HK-2 (cell line): ENCODE measurements around the gene SLC27A6.

Source experiments
- DNase-seq: peaks from one replicate; pipeline ENCODE4 v3.0.0-alpha.2; 2018; ENCODE audit not compliant: unreplicated experiment

Gene SLC27A6

DNA sequence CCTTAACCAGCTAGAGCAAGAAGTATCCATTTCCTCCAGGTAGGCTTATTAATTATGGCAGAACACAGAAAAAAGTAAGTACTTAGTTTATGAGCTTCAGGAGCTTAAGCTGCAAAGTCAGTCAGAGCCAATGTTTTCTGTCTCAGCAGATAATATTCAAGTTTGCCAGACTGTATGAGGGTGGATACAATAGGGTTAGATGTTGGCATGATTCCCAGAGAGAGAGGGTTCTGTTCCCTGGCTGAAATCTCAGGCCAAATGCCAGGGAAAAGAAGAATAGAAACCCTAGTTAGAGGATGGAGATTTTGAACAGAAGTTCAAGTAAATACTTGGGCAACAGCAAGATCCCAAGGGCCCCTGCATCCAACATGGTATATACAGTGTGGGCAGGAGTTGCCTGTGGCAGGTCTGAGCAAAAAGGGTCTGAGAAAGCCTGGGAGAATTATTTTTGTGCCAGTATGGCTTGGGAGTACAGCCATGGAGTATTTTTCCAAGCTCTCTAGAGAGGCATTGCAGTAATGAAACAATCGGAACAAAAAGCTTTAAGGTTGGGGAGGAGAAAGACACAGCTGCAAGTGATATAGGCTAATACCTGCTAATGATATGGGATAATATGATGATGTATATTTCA, 98.3 kb downstream of the SLC27A6 start:
- no peak for DNase-seq

DNA sequence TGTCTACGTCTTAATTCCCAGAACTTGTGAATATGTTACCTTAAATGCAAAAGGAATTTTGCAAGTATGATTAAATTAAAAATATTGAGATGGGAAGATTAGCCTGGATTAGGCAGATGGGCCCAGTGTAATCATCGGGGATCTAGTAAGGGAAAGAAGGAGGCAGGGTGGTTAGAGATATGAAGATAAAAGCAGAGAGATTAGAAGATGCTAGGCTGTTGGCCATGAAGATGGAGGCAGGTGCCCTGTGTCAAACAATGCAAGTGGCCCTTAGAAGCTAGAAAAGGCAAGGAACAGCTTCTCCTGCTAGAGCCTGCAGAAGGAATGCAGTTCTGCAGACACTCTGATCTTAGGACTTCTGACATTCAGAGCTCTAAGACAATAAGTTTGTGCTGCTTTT, 100.4 kb downstream of the SLC27A6 start:
- no peak for DNase-seq

DNA sequence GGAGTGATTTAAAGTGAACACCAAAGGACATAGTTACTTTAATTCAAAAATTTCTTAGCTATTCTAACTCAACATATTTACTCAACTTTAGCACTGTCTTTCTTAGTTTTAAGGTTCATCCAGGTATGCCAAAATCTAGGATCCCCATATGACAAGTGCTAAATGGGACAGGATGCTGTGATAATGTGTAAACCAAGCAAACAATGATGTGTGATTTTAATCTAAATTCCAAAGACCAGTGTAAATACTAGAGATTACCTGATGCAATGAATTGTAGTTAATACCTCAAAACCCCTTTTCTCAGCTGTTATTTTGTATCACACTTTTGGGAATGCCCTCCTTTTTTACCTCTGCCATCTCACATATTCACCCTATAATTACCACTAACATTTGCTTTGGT, 102.5 kb downstream of the SLC27A6 start:
- DNase-seq = no peak

DNA sequence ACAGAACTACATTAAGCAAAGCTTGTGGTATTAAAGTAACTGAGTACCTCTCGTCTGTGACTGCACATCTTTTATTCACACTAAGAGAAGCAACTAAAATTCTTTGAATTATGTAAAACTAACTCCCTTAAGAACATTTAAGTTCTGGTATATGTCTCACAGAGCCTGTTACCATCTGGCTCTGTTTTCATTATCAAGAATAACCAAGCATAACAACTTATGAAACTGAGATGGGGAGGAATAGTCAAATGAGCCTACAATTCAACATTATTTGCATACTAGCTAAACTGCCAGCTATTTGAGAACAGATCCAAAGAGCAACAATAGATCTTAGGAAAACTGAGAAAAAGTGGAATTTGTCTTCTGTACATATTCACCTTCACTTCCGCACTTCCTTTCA, 104.0 kb downstream of the SLC27A6 start:
- no peak for DNase-seq

DNA sequence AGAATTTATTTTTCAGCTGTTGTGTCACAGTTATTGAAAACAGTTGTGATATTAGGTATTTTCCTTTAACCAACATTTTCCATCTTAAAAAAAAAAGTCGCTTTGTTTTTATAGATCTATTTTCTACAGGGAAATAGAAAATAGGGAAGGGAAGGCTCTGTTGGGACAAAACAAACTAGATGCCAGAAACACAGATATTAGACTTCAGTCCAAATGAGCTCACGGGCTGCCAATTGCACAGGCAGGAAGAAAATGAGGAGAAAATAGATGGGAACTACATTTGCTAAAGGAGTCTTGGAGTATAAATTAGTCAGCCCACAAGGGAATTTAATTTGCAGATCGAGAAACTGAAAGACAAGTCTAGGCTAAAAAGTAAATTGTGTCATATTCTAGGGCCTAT, 107.8 kb downstream of the SLC27A6 start:
- no peak for DNase-seq

DNA sequence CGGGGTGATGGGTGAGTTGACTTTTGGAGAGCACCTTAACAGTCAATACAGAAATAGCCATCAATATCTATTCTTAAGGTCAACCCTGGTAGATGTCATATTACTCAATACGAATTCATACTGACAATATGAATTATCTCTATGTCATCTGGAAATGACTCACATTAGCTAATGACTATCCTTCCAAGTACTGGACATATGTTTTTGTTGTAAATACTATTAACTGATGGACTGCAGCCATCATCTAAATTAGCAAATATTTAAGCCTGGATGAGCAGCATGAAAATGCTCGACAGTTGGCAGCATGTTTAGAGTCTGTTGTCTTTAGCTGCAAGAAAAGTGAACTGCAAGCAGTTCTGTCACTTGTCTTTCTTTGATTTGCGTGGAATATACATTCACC, 109.6 kb downstream of the SLC27A6 start:
- no peak for DNase-seq

DNA sequence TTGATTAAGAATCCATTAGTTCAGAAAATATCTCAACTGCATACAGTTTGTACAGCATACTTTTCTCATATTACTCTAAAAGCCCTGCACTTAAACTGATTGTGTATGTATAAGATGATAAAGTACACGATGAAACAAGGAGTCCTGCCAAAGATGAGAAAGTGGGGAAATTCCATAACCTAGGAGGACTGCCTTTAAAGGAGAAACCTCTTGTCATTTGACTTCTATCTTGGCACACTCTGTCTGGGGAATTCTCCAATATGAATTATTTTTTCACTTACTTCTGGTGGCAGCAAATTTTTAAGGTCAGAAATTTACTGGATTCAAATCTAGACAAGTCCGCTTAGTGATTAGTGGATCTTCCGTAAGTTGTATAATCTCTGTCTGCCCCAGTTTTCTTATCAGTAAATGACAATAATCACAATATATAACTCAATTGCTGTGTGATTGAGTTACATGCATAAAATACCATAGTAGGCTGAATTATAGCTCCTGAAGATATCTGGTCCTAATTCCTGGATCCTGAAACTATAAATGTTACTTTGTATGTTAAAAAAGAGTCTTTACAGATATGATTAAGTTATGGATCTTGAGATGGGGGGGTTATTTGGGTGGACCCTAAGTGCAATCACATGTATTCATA, 112.3 kb downstream of the SLC27A6 start:
- no peak for DNase-seq

DNA sequence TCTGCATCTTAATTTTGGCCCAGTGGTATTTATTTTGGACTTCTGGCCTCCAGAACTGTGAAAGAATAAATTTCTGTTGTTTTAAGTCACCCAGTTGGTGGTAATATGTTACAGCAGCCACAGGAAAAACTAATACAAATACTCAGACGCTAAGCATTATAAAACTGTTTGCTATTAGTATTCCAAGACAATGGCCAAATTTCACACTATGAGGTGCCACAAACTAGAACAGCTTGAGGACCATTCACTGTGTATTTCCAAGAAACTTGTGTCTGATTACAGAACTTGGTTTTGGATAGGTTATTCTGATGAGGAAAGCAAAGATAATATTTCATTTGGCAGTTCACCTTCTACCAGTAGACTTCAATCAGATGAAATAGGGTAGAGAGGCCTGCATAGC, 113.0 kb downstream of the SLC27A6 start:
- no peak for DNase-seq

DNA sequence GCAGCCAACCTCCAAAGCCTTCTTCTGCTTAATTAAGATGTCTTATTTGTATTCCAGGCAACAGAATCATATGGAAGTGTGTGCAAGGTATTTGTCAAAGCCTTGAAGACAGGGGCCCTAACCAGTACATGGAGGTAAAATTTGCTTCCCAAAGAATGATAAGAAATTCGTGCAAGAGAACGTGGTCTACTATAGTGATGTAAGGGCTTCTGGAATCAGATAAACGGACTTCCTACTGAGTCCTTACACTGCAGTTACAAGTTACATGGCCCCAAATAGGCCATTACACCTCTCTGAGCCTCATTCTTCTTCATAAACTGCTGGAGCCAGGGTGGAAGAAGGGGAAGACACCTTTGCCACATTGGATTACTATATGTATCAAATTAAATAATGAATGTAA, 113.4 kb downstream of the SLC27A6 start:
- DNase-seq = no peak

DNA sequence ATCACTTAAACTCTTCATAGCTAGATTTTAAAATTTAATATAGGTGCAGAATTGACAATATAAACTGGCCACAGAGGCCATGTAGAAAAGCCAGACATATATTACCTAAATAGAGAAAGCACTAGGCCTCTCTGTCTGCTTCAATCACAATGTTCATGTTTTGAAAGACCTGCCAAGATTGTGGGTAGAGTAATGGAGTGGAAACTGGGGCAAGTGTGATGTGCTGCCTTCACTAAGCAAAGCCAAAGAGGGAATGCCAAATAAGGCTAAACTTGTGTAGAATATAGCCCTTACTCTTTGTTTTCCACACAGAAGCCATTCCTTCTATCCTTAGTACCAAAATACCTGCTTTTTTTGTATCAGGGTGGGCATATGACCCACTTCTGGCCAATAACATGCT, 114.2 kb downstream of the SLC27A6 start:
- DNase-seq = no peak

DNA sequence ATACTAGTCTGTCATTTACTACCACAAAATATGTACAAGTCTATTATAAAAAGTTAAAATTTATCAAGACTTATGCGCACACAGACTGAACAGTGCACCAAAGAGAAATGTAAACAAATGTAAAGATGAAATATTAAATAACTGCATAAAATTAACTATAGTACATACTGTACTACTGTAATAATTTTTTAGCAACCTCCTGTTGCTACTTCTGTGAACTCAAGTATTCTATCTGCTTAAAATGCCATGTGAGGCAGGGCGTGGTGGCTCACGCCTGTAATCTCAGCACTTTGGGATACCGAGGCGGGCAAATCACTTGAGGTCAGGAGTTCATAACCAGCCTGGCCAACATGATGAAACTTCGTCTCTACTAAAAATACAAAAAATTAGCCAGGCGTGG, 115.5 kb downstream of the SLC27A6 start:
- DNase-seq = no peak

DNA sequence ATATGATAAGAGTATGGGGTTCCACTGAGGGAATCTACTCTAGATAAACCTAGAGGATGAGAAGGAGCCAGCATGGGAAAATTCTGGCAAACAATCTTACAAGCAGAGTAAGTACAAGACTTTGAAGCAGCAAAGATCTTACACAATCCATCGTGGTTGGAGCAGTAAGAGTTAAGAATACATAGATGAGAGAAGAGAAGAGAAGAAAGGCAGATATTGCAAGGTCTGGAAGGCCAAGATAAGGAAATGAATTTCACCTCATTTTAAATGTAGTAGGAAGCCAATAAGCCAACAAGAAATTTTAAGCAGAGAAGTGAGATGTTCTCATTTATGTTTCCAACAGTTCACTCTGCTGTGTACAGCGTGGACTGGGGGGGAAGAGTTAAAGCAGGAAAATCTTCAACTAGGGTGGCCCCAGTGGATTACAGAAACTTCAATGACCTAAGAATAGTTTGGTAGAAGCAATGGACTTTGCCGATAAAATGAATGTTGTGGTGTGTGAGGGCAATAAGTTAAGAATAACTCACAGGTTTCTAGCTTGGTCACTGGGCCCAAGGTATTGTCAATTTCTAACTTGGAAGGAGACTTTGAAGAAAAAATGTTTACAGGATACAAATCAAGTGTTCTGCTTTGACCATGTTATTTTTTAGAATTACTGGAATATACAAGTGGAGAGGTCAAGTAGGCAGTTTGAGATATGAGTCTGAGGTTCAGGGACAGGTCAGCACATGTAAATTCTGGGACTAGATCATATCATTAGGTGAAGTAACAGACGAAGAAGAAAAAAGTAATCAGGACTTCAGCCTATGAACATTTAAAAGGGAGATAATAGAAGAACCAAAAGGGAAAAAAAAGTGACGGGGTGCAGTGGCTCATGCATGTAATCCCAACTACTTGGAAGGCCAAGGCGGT, 117.2 kb downstream of the SLC27A6 start:
- no peak for DNase-seq
